GM19328 (cell line): ENCODE measurements around the gene NRP2.

ENCODE experiments used
- ATAC-seq: cut with Tn5 transposase; IDR thresholded peaks from one replicate; pipeline ENCODE4 v1.9.1; 2021; ENCODE audit warnings: mild to moderate bottlenecking, moderate library complexity; ENCODE audit not compliant: unreplicated experiment

Gene NRP2

DNA sequence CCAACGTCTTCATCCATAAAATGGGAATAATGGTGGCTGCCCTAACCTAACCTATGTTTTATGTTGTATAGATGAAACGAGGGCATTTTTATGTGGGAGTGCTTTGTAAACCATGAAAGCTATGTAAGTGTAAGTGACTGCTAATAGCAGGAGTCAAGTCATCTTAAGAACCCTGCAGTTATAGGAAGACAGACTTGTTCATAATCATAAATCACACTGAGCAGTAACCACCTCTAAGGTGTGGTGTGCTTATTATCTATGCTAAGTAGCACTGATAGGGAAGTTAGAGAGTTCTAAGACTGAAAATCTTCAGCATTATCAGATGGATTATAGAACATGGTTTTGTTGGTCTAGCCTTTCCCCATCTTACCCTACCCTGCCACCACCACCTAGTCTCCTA, 24.2 kb upstream of the NRP2 start:
- no peak for ATAC-seq

DNA sequence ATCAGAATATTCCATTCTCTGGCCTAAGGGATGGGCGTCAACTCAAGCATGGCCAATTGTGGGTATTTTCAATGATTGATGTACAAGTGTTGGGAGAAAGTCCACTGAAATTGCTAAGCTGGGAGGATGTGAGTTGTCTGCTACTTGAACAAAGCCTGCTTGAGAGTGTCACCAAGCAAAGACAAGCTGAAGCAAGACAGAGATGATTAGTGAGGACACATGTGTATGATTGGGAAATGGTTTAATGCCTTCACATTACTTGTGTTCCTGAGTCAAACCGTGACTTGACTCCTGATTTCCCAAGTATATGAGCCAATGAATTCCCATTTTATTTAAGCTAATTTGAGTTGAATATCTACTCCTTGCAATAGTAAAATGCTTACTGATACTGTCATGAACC, 23.7 kb upstream of the NRP2 start:
- no peak for ATAC-seq

DNA sequence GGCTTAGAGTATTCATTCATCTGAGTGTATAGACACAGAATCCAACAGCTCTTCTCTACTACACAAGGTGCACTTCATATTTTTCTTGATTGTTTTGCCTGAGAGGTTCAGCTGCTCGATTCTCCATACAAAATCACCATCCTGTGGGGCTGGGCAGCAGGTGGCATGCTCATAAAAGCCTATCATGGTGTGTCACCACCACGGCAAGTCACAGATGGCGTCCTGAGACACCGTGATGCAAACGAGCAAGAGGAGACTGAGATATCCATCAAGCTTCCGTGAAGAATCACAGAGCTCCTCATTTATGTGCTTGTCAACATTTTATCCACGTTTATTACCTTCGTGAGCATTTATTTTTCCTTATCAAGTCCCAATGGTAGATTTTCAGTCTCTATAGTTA, 22.4 kb upstream of the NRP2 start:
- no peak for ATAC-seq

DNA sequence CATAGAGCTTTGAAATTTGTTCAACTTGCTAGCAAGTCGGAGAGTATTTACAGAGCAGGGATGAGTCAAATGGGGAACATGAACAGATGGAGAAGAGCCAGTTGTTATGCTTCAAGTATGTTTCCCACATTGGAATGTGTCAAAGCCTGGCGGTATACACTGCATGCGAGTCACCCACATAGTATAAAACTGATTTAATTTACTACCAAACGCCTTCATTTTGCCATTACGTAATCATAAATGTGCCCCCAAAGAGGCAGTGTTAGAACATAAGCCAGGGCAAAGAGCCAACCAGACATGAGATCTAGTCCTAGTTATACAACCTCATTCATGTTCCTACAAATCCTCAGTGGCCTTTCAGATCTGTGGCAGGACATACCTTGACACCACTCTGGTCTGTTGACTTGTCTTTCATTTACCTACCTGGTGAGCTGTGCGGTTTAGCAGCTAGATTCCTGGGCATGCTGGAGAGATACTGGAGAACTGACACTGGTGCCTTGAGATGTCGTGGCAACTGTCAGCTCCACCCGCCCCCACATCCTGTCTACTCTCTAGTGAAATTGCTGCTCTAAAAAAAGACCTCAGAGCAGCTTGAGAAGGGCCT, 21.7 kb upstream of the NRP2 start:
- peak; percentile 70 for ATAC-seq

DNA sequence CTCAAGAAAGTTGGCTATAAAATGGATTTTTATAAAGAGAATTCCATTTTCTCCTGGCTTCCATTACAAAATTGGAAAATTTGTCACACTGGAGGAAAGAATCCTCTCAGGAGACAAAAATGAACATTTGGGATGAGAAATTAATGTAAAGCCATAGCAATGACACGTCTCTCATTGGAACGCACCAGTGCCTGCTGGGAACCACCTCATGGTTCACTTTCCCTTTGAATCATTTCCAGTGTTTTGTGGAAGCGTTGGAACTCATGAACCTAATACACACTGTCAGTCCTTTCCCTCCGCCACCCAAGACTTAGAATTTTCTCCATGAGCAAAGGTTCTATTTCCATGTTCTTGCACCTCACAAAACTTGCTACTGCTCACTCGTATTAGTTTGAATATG, 21.0 kb upstream of the NRP2 start:
- no peak for ATAC-seq

DNA sequence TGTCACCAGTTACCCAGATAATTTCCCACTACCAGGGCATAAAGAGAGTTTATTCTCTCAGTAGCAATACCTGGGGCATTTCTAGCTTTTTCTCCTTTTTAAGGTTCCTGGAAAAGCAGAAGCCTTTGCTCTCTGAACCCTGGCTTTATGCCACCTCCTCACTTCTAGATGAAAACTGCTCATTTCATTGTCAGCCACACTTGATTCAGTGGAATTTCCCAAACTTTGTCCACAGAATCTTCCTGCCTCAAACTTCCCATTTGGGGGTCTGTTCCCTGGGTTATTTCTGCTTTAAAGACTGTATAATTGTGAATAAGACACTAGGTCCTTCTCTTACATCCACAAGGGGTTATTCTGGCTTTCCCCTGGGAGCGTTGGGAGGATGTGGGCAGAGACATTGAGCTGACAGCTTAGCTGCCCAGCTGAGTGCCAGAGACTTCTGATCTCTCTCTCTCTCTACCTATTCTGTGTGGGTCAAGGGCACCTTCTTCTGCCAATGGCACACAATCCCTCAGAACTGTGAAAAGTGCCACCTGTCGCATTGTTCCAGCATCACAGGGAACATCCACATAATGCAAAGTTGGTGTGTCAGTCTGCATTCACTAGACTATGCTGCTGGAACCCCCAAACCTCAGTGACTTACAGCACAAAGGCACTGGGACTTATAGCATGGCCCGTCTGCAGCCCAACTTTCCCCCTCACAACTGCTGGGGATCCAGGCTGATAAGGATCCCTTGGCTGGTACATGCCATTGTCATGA, 19.9 kb upstream of the NRP2 start:
- no peak for ATAC-seq

DNA sequence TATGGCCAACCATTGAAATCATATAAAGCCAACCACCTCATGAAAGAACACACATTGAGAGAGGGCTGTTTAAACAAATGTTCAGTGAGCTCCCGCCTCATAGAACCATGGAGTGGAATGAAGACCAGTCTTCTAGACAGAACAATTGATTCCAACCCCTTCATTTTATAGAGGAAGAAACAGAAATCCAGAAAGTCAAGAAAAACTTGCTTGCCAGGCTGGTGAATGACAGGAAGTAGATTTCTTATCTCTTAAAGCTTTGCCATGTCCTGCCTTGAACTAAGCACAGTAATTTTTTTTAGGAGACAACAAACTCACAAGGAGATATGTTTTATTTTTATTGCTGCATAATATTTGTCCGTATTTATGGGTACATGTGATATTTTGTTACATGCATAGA, 16.5 kb upstream of the NRP2 start:
- no peak for ATAC-seq

DNA sequence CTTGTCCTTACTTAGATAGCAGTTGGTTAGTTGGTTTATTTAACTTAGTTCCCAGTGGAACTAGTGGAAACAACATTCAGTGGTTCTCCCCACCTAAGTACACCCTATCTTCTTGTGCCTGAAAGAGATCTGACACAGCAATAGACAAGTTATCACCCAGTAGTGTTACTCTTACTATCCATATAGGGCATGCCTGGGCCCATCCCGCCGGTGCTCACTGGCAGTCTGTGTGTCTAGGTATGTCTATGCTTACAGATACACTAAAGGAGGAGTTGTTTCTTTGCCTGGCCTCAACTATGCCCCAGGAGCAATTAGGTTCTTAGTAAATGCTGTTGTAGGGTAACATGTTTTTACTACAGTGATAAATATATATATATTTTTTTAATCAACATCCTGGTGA, 12.0 kb upstream of the NRP2 start:
- no peak for ATAC-seq

DNA sequence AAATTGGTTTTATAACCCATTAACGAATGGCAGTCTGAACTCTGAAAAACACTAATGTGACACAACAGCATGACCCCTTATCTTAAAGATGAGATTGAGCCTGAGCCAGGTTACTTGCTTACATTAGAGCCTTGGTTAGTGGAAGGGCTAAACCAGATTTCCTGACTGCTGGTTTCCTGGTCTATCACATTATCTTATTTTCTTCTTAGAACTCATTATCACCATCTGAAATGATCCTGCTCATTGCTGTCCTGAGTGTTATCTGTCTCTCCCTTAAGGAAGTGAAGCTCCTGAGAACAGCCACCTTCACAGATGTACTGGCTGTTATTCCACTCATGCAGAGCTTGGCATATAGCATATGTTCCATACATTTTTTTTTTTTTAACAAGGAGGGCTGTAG, 9.0 kb upstream of the NRP2 start:
- ATAC-seq = no peak

DNA sequence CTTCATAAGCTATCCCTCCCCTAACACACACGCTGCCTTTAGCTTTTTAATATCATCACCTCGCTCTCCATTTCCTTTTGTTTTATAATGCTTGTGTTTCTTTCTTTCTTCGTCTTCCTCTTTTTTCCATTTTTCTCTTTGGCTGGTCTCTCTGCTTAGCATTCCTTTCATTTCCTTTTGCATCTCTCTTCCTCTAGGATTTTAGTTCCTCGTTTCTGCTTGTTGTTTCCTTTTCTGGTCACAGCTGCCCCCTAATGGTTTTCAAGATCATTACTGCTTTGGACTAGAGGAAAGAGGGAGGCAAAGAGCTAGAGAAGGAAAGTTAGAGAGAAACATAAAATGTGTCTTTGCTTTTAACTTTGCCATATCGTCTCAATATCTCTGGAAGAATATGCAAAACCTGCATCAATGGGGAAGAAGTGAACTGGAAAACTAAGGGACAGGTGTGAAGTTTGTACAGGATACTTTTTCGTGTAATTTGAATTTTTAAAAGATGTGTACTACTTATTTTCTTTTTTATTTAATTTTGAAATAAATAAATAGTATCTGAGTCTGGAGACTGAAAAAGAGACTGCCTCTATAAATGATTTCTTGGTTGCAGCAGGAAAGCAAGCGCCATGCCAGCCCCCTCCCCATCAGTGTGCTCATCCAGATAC, 6.3 kb upstream of the NRP2 start:
- no peak for ATAC-seq

DNA sequence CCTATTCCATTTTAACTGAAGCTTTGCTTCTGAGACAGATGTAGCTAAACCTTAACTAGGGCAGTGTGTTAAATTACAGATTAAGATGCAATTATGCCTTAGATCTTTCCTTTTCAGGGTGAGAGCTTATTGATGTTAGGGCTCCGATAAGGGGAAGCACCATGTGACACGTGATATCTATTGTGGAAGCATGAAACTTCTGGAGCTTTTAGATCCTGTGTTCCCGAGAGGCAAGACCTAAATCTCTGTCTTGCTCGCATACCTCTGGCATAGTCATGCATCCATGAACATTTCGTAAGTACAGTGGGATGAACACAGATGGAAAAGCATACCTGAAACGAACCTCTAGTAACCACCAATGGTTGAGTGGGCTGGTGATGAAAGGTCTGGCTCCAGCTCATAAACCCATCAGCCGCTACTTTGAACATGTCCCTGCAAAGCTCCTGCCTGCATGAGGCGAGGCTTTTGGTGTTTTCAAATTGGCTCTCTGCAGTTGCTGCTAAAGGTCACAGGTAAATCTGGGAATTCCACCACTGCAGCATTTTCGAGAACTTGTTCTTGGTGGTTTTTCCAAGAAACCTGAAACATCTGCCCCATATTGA, 3.7 kb upstream of the NRP2 start:
- ATAC-seq = no peak

DNA sequence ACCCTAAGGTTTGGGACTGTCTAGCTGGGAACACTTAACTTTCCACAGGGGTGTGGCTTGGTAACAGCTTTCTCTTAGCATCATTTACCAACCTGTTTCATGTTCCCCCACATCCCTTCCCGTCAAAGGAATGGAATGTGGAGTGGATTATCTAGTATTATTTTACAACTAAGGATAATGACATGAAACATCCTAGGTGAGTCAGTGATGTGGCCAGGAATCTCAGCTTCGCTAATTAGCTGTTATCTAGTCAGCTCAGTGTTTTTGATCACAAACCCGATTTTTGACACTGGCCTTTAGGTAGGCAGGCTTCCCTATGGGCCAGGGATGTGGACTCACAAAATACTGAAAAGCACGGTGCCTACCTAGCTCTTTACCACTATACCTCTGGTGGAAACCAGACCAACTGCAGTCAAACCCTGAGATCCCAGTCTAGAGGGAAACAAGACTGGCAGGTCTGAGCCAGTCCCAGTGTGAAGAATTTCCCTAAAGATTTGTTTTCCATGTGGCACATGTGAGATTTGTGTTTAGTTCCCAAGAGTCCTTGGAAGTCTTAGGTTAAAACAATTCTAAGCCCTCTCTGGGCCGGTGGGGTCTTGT, 2.8 kb upstream of the NRP2 start:
- no peak for ATAC-seq

DNA sequence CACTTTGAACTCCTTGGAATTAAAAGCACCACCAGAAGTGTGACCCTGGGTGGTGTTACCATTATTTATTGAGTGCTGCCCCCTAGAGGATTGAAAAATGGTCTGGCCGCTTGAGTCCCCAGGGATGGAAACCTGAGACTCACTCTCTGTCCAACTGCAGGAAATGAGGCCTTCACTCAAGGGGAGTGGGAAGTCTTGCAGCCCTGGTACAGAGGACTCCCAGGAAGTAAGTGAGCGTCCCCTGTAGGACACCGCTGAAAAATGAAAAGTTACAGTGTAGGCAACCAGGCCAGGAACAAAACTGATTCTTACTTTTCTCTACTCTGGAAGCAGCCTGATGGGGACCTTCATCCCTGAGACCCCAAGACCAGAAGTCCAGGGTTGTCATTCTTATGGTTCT, 2.2 kb upstream of the NRP2 start:
- ATAC-seq = no peak

DNA sequence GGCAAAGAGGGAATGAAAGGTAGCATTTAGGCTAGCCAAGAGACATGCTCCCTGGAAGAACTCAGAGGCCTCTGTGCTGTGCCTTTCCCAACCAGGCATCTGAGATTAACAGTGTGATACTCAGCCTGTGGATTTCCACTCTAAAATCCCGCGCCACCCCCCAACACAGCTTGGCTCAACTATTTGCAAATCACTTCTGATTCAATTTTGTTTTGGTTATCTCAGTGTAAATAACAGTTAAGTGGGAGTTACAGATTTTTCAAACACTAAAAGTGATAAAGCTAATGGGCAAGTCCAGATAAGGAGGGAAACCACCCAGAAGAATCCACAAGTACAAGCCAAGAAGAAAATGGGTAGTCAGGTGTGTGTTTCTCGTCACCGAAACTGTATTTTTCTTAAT, 1.4 kb upstream of the NRP2 start:
- no peak for ATAC-seq

DNA sequence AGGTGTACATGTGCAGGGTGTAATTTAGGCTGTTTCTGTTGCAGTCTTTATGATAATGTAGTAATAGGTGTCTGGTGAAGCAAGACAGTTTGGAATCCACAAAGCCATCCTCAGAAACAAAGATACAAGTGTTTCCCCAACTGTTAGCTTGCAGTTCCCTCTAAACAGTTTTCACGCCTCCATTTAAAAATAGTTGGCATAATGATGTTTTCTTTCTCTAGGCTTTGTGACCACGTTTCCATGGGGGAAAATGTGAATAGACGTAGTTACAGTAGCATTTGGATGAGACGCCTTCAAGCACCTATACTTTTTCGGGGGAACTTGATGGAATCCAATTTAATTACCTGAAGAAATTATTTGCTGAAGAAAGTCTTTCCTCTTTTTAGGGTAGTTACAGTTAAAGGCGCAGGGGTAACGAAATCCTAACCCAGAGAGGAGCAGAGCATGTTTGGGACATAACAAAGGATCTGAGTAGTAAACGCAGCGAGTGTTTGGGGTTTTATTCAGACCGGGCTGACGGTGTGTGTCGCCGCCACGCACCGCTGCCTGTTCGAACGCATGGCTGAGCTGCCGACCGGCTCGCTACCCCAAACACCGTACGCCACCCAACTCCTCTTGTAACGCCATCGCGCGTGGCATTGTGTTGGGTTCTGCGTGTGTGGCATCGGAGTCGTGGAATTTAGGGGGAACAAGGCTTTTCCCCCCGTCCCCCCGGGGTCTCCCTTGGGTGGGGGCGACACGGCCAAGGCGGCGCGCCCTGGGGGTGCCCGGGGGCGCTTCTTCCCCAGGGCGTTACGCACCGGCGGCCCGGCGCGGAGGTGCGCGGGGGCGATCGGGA, 681 bp upstream of the NRP2 start:
- ATAC-seq = peak; percentile 39

DNA sequence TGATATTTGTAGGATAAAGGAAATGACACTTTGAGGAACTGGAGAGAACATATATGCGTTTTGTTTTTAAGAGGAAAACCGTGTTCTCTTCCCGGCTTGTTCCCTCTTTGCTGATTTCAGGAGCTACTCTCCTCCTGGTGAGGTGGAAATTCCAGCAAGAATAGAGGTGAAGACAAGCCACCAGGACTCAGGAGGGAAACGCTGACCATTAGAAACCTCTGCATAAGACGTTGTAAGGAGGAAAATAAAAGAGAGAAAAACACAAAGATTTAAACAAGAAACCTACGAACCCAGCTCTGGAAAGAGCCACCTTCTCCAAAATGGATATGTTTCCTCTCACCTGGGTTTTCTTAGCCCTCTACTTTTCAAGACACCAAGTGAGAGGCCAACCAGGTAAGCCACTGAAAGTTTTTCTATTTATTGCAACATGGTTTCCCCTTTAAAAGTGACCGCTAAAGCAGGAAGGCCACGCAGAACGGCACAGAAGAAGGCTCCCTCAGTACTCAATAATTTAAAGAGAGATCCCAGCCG, 735 bp downstream of the NRP2 start:
- ATAC-seq = no peak

DNA sequence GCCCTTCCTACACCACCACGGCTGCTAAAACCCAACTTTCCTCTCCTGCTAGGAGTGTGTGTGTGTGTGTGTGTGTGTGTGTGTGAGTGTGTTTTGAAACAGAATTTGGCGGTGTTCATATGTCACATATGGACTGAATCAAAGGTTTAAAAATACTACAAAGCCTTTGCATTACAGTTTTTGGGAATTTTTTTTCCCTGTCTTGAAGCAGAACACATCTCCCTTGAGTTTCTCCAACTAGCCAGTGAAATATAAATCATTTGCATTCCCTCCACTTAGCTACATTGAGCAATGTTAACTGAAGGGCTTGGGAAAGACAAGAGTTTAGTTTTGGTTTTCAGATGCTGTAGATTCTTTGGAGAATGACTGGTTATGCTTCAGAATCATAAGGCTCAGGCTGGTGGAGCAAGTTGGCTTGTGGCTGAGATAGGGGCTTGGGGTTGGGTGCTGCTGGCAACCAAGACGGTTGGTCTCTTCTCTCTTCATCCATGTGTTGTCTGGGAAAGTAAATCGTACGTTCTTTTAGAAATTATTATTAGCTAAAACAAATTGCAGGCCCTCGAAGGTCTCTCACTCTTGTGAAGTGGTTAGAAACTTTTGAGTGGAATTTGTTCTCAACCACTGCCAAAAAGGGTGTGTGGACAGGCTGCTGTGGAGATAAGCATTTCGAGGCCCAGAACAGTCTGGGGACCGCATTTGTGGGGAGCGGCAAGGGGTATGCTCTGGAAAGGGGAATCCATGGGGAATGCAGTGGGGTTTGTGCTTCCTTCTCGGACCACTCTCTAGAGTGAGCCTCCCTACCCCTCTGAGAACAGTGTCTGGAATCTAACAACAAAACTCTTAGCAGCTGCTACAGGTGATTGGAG, 1.4 kb downstream of the NRP2 start:
- no peak for ATAC-seq

DNA sequence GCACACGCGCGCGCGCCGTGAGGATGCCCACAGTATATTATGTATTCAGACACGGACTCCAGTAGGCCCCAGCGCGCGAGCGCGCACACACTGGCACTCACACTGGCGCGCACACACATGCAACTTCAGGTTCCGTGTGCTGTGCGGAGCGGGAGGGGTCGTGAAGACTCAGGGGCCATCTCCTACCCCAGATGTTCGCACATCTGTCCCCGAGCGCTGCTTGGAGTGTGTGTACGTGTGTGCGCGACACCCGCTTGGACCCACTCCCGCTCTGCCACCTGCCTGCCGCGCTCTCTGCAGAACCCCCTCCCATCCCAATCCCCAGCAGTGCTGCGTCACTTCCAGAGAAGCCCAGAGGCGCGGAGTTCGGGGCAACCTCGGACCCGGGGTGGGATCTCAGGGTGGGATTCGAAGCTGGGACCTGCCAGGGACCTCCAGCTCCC, 2.6 kb downstream of the NRP2 start:
- ATAC-seq = no peak

DNA sequence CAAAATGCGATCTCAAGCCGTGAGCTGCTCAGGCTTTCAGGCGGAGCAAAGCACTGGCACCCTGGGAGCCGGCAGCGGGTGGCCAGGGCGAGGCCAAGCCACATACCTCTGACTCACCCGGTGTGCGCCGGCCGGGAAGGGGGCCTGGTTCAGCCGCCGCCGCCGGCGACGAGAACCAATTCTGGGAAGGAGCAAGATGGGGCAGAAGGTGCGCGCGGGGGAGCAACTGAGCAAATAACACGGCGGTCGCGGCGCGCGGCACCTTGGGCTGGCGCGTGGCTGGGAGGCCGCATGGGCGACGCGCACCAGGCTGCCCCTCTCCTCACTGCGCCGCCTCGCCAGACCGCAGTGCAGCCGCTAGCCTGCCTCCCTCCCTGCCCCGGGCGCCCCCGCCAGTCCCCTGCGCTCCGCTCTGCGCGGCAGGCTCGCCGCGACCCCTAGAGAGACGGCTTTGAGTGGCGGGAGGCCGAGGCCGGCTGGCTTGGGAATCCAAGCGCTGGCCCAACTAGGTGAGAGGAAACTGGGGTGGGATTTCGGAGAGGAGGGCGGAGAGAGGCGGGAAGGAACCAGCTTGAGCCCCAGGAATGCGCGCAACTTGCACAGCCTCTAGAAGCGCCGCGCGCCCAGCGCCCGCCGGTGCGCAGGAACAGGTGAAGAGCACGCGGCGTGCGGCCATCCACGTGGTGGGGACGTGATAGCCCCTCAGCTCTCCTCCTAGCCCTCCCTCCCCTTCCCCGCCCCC, 3.2 kb downstream of the NRP2 start:
- no peak for ATAC-seq
